ENCODE data around the gene RERE. TPM values are rescaled to one million over a fixed set of nuclear protein-coding genes. Genes with fewer than 3 reads are reported as not detected.
A peak's percentile ranks its signal among the peaks of the same experiment; 100 is the strongest.

Gene RERE
- total RNA-seq, 1 experiment from 2014 or later: 161 TPM

GRCh38 chr1:8390707-8391106 lies 426.7 kb downstream of the RERE start:
- no peak for ATAC-seq
- H3K36me3 Mint-ChIP-seq: peaks cover 3% of the 10 kb centered on the region; the same call in 1 of the 2 replicates

GRCh38 chr1:8389958-8390535 lies 427.4 kb downstream of the RERE start:
- CTCF ChIA-PET: no interaction called here
- peaks cover 3% of the 10 kb centered on the region; the same call in 1 of the 2 replicates for H3K36me3 Mint-ChIP-seq
- peaks cover 49% of the 10 kb centered on the region for H3K4me1 Mint-ChIP-seq
- no peaks in the 10 kb centered on the region for H3K9me3 Mint-ChIP-seq
- DNase-seq (ENCODE audit: low spot score): no peak
- no peak for ATAC-seq
- POLR2A ChIA-PET: no interaction called here
- no peaks in the 10 kb centered on the region for H3K27me3 Mint-ChIP-seq (ENCODE audit: low read depth)
- H3K27ac Mint-ChIP-seq: peak overlapping the region; percentile 25
- H3K4me3 Mint-ChIP-seq: no peak overlapping the region
- TF ChIP-seq TP53 (CRISPR knock-in tag; IDR thresholded peaks at IDR 0.05) (no peak), SMAD4 (CRISPR knock-in tag; IDR thresholded peaks at IDR 0.05) (no peak), E2F5 (CRISPR knock-in tag; IDR thresholded peaks at IDR 0.05) (no peak), TEAD4 (CRISPR knock-in tag; IDR thresholded peaks at IDR 0.05) (no peak), CTCF (IDR thresholded peaks at IDR 0.05) (no peak), FOXJ3 (CRISPR knock-in tag; IDR thresholded peaks at IDR 0.05; ENCODE audit: borderline replicate concordance) (no peak), GRHL2 (CRISPR knock-in tag; IDR thresholded peaks at IDR 0.05; ENCODE audit: insufficient replicate concordance, severe bottlenecking) (no peak), MXD4 (CRISPR knock-in tag; IDR thresholded peaks at IDR 0.05; ENCODE audit: borderline replicate concordance) (no peak), SMAD3 (CRISPR knock-in tag; IDR thresholded peaks at IDR 0.05; ENCODE audit: borderline replicate concordance) (no peak), OVOL2 (CRISPR knock-in tag; IDR thresholded peaks at IDR 0.05; ENCODE audit: borderline replicate concordance) (no peak), KAT7 (CRISPR knock-in tag; IDR thresholded peaks at IDR 0.05; ENCODE audit: borderline replicate concordance) (no peak)

More at GRCh38 chr1:8390707-8391106, 426.7 kb downstream of the RERE start:
- Mint-ChIP-seq H3K4me3 (no peak overlapping the region), H3K9me3 (no peaks in the 10 kb centered on the region), H3K27ac (no peak overlapping the region), H3K27me3 (ENCODE audit: low read depth) (no peaks in the 10 kb centered on the region), H3K4me1 (peaks cover 49% of the 10 kb centered on the region)
- ChIA-PET POLR2A (no interaction called here), CTCF (no interaction called here)
- TF ChIP-seq PRRX2 (CRISPR knock-in tag; IDR thresholded peaks at IDR 0.05) (no peak), AFF4 (CRISPR knock-in tag; IDR thresholded peaks at IDR 0.05; ENCODE audit: borderline replicate concordance) (no peak), ATF3 (CRISPR knock-in tag; conservative IDR thresholded peaks at IDR 0.05) (no peak), NFE2L1 (CRISPR knock-in tag; IDR thresholded peaks at IDR 0.05) (no peak), SMAD4 (CRISPR knock-in tag; IDR thresholded peaks at IDR 0.05) (no peak)
- no peak for DNase-seq (ENCODE audit: low spot score)

Measured in WTC11 (cell line).